ENCODE results near the gene CCR9. TPM values are rescaled to one million over a fixed set of nuclear protein-coding genes. Genes with fewer than 3 reads are reported as not detected.
A peak's percentile ranks its signal among the peaks of the same experiment; 100 is the strongest.

CCR9 gene
- polyA plus RNA-seq, 1 experiment, result not detected

DNA sequence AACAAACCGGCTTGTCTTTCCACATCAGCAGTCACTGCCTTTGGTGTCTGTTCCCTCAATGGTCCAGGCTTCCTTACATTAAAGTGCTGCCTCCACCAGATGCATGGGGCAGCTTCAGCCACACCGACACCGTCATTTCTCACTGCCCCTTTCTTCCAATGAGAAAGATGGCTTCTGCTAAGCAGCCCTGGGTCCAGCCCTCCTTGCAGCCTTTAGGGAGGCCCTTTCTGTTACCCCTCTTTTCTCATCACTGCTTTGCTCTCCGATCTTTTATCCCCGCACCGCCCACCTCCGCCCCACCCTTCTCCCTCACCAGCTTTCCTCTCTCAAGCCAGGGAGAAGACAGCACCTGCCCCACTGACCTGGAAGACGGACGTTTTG is 28.7 kb downstream of the CCR9 start:
- CTCF ChIA-PET, result interaction anchor here (0.8 to 1.2 kb wide), 3 partner anchors 14 to 164 kb away, joined by 3 to 4 read pairs (median 4); no protein-coding TSS in a partner anchor
- TF ChIP-seq, protein P1, sequence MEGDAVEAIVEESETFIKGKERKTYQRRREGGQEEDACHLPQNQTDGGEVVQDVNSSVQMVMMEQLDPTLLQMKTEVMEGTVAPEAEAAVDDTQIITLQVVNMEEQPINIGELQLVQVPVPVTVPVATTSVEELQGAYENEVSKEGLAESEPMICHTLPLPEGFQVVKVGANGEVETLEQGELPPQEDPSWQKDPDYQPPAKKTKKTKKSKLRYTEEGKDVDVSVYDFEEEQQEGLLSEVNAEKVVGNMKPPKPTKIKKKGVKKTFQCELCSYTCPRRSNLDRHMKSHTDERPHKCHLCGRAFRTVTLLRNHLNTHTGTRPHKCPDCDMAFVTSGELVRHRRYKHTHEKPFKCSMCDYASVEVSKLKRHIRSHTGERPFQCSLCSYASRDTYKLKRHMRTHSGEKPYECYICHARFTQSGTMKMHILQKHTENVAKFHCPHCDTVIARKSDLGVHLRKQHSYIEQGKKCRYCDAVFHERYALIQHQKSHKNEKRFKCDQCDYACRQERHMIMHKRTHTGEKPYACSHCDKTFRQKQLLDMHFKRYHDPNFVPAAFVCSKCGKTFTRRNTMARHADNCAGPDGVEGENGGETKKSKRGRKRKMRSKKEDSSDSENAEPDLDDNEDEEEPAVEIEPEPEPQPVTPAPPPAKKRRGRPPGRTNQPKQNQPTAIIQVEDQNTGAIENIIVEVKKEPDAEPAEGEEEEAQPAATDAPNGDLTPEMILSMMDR (IDR thresholded peaks at IDR 0.05; ENCODE audit: low read depth, low read length), result no peak
- Histone ChIP-seq H3K9me3 (ENCODE audit: control insufficient read depth, insufficient read depth, low read length) (no peaks in the 10 kb centered on the region), H3K27ac (ENCODE audit: low read depth, low read length) (no peak overlapping the region), H3K4me3 (ENCODE audit: low read depth, low read length) (no peak overlapping the region), H3K27me3 (ENCODE audit: control insufficient read depth, insufficient read depth, low read length) (no peaks in the 10 kb centered on the region)
- no peak for DNase-seq (ENCODE audit: low read depth, low spot score)
- POLR2A ChIA-PET, result no interaction called here

DNA sequence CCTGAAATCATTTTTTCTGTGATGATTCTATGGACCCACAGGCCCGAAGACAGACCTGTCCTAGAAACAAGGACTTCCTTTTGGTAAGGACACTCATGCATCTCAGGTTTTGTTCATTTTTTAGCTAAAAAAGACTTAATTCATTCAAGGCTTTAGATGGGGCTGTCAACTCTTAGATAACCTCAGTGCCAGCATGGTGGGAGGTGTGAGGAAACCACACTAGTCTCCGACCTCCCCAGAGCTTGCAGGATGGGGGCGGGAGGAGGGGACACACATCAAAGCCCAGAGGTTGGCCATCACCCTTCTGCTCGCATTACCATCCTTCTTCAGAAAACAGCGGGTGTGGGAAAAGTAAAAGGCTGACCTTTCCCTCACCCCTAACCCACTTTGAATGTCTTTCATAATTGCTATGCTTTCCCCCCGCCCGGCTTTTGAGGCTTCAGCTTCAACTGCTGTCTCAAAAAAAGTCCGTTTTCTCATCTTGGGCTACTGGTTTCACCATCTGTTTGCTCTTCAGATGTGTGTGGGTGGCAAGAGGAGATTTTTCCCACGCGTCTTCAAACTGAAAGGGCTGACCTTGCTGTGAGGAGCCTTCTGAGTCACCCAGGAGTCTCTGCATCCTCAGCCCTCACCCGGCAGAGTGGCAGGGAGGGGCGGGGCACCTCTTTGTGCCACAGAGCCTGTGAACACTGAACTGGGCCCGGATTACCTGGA is 29.3 kb downstream of the CCR9 start:
- CTCF ChIA-PET, result interaction anchor here (0.8 to 1.2 kb wide), 3 partner anchors 13 to 163 kb away, joined by 3 to 4 read pairs (median 4); no protein-coding TSS in a partner anchor
- H3K4me3 ChIP-seq (ENCODE audit: low read depth, low read length), result no peak overlapping the region
- no peaks in the 10 kb centered on the region for H3K27me3 ChIP-seq (ENCODE audit: control insufficient read depth, insufficient read depth, low read length)
- H3K27ac ChIP-seq (ENCODE audit: low read depth, low read length), result peak overlapping the region; percentile 52
- DNase-seq (ENCODE audit: low read depth, low spot score), result peak; percentile 70
- TF ChIP-seq, protein P1 (IDR thresholded peaks at IDR 0.05; ENCODE audit: low read depth, low read length), result no peak
- H3K9me3 ChIP-seq (ENCODE audit: control insufficient read depth, insufficient read depth, low read length), result no peaks in the 10 kb centered on the region
- POLR2A ChIA-PET, result no interaction called here

DNA sequence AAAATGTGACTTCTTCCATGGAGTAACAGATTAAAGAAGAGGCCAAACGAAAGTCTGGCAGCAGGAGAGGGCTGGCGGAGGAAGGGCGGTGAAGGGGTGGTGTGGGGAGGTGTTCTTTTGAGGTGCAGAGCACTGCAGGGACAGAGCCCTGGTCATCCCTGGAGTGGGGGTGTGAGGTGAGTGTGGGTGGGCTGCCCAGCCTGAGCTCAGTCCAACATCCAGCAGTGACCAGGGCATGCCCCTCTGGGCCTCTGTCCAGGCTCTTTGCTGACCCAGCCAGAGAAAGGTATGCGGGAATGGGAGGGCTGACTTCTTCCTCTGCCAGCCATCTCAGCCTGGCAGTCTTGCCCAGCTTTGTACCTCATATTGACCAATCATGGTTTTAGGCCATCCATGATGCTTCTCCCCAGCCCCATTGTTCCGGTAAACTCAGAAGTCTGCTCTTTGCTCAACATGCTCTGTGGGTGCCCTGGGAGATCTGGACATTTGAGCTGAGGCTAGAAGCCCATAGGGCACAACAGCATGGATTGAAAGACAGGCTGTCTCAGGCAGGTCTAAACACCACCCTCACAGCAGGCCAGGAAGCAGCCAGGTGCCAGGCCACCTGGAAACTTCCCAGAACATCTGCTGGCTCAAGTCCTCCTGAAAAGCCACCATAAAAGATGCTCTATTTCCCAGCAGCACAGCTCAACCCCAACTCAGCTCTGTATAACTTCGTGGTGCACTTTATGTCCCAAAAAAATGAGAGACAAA is 31.0 kb downstream of the CCR9 start:
- Histone ChIP-seq H3K4me3 (ENCODE audit: low read depth, low read length) (no peak overlapping the region), H3K27me3 (ENCODE audit: control insufficient read depth, insufficient read depth, low read length) (no peaks in the 10 kb centered on the region), H3K27ac (ENCODE audit: low read depth, low read length) (no peak overlapping the region), H3K9me3 (ENCODE audit: control insufficient read depth, insufficient read depth, low read length) (no peaks in the 10 kb centered on the region)
- POLR2A ChIA-PET, result no interaction called here
- no peak for DNase-seq (ENCODE audit: low read depth, low spot score)
- TF ChIP-seq, protein P1 (IDR thresholded peaks at IDR 0.05; ENCODE audit: low read depth, low read length), result no peak
- CTCF ChIA-PET, result no interaction called here

DNA sequence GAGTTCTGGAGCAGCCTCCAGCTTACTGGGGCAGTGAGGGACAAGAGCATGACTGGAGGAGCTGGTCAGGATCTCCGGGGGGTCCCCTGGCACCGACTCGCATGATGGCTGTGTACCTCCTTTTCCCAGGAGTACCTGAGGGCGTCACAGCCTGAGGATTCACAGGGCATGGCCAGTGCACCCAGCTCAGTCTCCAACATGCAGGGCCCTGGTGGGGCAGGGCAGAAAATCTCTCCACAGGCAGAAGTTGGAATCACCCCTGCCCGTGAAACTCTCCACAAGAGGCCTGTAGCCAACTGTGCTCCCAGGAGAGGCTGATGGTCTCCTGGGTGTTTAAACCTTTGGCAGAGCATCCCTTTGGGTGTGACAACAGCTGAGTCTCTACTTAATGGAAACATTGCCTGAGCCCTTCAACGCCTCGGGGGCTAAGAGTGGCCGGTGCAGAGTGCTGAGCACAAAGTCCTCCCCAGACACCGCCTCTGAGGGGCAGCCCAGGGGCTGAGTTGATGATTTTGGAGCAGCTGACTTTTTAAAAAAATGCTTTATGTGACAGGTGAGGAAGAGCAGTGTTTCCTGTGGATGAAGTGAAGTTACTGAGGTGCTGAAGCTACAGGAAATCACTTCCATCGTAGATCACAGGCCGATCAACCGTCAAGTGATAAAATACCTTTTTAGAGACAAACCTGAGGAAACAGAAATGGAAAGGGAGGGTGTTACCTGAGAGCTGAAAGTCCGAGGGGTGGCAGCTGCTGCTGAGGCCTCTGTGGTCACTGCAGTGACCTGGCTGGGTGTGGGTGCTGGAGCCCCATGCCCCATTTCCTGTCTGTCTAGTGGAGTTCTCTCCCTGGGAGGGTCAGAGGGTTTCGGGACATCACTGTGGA is 35.1 kb downstream of the CCR9 start:
- Histone ChIP-seq H3K9me3 (ENCODE audit: control insufficient read depth, insufficient read depth, low read length) (no peaks in the 10 kb centered on the region), H3K27ac (ENCODE audit: low read depth, low read length) (no peak overlapping the region), H3K27me3 (ENCODE audit: control insufficient read depth, insufficient read depth, low read length) (no peaks in the 10 kb centered on the region), H3K4me3 (ENCODE audit: low read depth, low read length) (no peak overlapping the region)
- TF ChIP-seq, protein P1 (IDR thresholded peaks at IDR 0.05; ENCODE audit: low read depth, low read length), result no peak
- DNase-seq (ENCODE audit: low read depth, low spot score), result no peak
- ChIA-PET POLR2A (no interaction called here), CTCF (interaction anchor here (1.5 kb wide), 1 partner anchor 18 kb away, joined by 5 read pairs; no protein-coding TSS in a partner anchor)

All from AG04450 (cell line).